HepG2 (cell line): ENCODE measurements around the gene PDGFA. TPM values are rescaled to one million over a fixed set of nuclear protein-coding genes. Genes with fewer than 3 reads are reported as not detected.

Experiments used
- GABPB1 ChIP-seq: IDR thresholded peaks from 2 replicates; pipeline ENCODE4 v1.6.1; 2016; ENCODE audit warnings: mild to moderate bottlenecking, missing genetic modification reagents, moderate library complexity, missing compliant biosample characterization
- HIVEP1 ChIP-seq: sonication (generic); formaldehyde crosslinking; IDR thresholded peaks from 2 replicates; pipeline ENCODE4 v1.4.0; 2020; ENCODE audit warnings: mild to moderate bottlenecking, missing genetic modification reagents
- JDP2 ChIP-seq: sonication (generic); formaldehyde crosslinking; IDR thresholded peaks from 2 replicates; pipeline ENCODE4 v1.8.1; 2022; ENCODE audit warnings: missing genetic modification reagents, borderline replicate concordance
- NR2C2 ChIP-seq: sonication (generic); formaldehyde crosslinking; IDR thresholded peaks from 2 replicates; pipeline ENCODE4 v1.4.0; 2020; ENCODE audit warnings: missing genetic modification reagents, mild to moderate bottlenecking, moderate library complexity, borderline replicate concordance
- REXO4 ChIP-seq: sonication (generic); formaldehyde crosslinking; IDR thresholded peaks from 2 replicates; pipeline ENCODE4 v1.8.0; 2022; ENCODE audit warnings: missing genetic modification reagents, mild to moderate bottlenecking, borderline replicate concordance
- RNF2 ChIP-seq: fragments of 450-650 bp; conservative IDR thresholded peaks from 2 replicates; pipeline ENCODE4 v1.6.1; 2016; ENCODE audit warnings: low read depth
- SP140L ChIP-seq: sonication (generic); formaldehyde crosslinking; IDR thresholded peaks from 2 replicates; pipeline ENCODE4 v1.4.0; 2020; ENCODE audit warnings: missing genetic modification reagents, borderline replicate concordance
- TGIF2 ChIP-seq: IDR thresholded peaks from 2 replicates; pipeline ENCODE4 v1.6.1; 2016; ENCODE audit warnings: control low read depth, missing compliant biosample characterization
- YEATS2 ChIP-seq: sonication (generic); formaldehyde crosslinking; IDR thresholded peaks from 2 replicates; pipeline ENCODE4 v1.4.0; 2020; ENCODE audit warnings: missing genetic modification reagents, borderline replicate concordance
- ZNF274 ChIP-seq: sonication (generic); formaldehyde crosslinking; IDR thresholded peaks from 2 replicates; pipeline ENCODE4 v1.5.1; 2020; ENCODE audit warnings: mild to moderate bottlenecking, missing genetic modification reagents
- ZNF496 ChIP-seq: sonication (generic); formaldehyde crosslinking; IDR thresholded peaks from 2 replicates; pipeline ENCODE4 v1.8.1; 2023; ENCODE audit warnings: mild to moderate bottlenecking, moderate library complexity, missing genetic modification reagents; ENCODE audit not compliant: insufficient replicate concordance
- ZNF597 ChIP-seq: sonication (generic); formaldehyde crosslinking; IDR thresholded peaks from 2 replicates; pipeline ENCODE4 v1.5.0; 2020; ENCODE audit warnings: missing genetic modification reagents
- ZNF704 ChIP-seq: sonication (generic); formaldehyde crosslinking; IDR thresholded peaks from 2 replicates; pipeline ENCODE4 v1.8.1; 2023; ENCODE audit warnings: mild to moderate bottlenecking, inconsistent platforms, moderate library complexity, missing genetic modification reagents, borderline replicate concordance
- ZNF746 ChIP-seq: sonication (generic); formaldehyde crosslinking; IDR thresholded peaks from 2 replicates; pipeline ENCODE4 v1.8.0; 2022; ENCODE audit warnings: mild to moderate bottlenecking, missing genetic modification reagents
- ZSCAN29 ChIP-seq: sonication (generic); formaldehyde crosslinking; conservative IDR thresholded peaks from 2 replicates; pipeline ENCODE4 v1.4.0; 2020; ENCODE audit warnings: mild to moderate bottlenecking, missing genetic modification reagents
- polyA plus RNA-seq, 8 experiments: library from polyadenylated mRNA; depleted of rRNA in 3 of 8; stranded (reverse) in 7 of 8; unstranded in 1 of 8; fragments of >200 nt; fragmentation: Illumina TruSeq in 4 of 8; extraction: Trizol in 4 of 8; gene quantifications; 2 replicates each; pipeline versions ENCODE4 v1.2.1 to v1.2.3, GENCODE V29; 2011 to 2016; ENCODE audit warnings: low read depth in 4 of 8, missing spikeins in 1 of 8, mixed read lengths in 1 of 8; ENCODE audit not compliant: insufficient read depth in 1 of 8
- total RNA-seq, 5 experiments: library from RNA; depleted of rRNA; stranded (reverse); fragments of >200 nt; fragmentation: Illumina TruSeq; extraction: Trizol; gene quantifications; 2 replicates each; pipeline ENCODE4 v1.2.3, GENCODE V29; 2016; ENCODE audit warnings: low read depth in 1 of 5
- TF ChIP-seq, protein P1 (sequence below): IDR thresholded peaks from 2 replicates; pipeline ENCODE4 v1.6.1; 2016
- TF ChIP-seq, protein P2 (sequence below): sonication (generic); formaldehyde crosslinking; conservative IDR thresholded peaks from 2 replicates; pipeline ENCODE4 v1.4.0; 2020; ENCODE audit warnings: mild to moderate bottlenecking, missing genetic modification reagents, moderate library complexity
- TF ChIP-seq, protein P3 (sequence below): sonication (generic); formaldehyde crosslinking; IDR thresholded peaks from 2 replicates; pipeline ENCODE4 v1.5.1; 2020; ENCODE audit warnings: mild to moderate bottlenecking, missing genetic modification reagents

Gene PDGFA
- total and polyA plus RNA-seq, 2 of the 13 experiments (the other 11 are each of a cell fraction or from before 2014, with no cell fraction given) = 1.5 to 3.4 TPM

GRCh38 chr7:552868-553635, 33.4 kb upstream of the PDGFA start (continued):
- TF ChIP-seq ZSCAN29 (0 out of 2 replicates have a peak, but pooled peaks have one; percentile 67), ZNF746 (CRISPR knock-in tag) (peak; percentile 78; the same call in 1 of the 2 replicates), REXO4 (no peak), SP140L (CRISPR knock-in tag) (no peak), JDP2 (CRISPR knock-in tag) (no peak), GABPB1 (CRISPR knock-in tag) (peak; percentile 55; the same call in 1 of the 2 replicates), ZNF274 (CRISPR knock-in tag) (no peak), NR2C2 (CRISPR knock-in tag) (peak; percentile 68), TGIF2 (CRISPR knock-in tag) (peak; percentile 68; the same call in 1 of the 2 replicates), ZNF597 (CRISPR knock-in tag) (no peak), RNF2 (0 out of 2 replicates have a peak, but pooled peaks have one; percentile 54), ZNF704 (CRISPR knock-in tag) (peak; percentile 36; the same call in 1 of the 2 replicates), YEATS2 (CRISPR knock-in tag) (peak; percentile 28; the same call in 1 of the 2 replicates), HIVEP1 (CRISPR knock-in tag) (peak; percentile 74; the same call in 1 of the 2 replicates), ZNF496 (CRISPR knock-in tag) (no peak)
- TF ChIP-seq, protein P1, sequence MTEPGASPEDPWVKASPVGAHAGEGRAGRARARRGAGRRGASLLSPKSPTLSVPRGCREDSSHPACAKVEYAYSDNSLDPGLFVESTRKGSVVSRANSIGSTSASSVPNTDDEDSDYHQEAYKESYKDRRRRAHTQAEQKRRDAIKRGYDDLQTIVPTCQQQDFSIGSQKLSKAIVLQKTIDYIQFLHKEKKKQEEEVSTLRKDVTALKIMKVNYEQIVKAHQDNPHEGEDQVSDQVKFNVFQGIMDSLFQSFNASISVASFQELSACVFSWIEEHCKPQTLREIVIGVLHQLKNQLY = peak; percentile 89
- TF ChIP-seq, protein P2, sequence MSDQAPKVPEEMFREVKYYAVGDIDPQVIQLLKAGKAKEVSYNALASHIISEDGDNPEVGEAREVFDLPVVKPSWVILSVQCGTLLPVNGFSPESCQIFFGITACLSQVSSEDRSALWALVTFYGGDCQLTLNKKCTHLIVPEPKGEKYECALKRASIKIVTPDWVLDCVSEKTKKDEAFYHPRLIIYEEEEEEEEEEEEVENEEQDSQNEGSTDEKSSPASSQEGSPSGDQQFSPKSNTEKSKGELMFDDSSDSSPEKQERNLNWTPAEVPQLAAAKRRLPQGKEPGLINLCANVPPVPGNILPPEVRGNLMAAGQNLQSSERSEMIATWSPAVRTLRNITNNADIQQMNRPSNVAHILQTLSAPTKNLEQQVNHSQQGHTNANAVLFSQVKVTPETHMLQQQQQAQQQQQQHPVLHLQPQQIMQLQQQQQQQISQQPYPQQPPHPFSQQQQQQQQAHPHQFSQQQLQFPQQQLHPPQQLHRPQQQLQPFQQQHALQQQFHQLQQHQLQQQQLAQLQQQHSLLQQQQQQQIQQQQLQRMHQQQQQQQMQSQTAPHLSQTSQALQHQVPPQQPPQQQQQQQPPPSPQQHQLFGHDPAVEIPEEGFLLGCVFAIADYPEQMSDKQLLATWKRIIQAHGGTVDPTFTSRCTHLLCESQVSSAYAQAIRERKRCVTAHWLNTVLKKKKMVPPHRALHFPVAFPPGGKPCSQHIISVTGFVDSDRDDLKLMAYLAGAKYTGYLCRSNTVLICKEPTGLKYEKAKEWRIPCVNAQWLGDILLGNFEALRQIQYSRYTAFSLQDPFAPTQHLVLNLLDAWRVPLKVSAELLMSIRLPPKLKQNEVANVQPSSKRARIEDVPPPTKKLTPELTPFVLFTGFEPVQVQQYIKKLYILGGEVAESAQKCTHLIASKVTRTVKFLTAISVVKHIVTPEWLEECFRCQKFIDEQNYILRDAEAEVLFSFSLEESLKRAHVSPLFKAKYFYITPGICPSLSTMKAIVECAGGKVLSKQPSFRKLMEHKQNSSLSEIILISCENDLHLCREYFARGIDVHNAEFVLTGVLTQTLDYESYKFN (CRISPR knock-in tag) = peak; percentile 85
- TF ChIP-seq, protein P3, sequence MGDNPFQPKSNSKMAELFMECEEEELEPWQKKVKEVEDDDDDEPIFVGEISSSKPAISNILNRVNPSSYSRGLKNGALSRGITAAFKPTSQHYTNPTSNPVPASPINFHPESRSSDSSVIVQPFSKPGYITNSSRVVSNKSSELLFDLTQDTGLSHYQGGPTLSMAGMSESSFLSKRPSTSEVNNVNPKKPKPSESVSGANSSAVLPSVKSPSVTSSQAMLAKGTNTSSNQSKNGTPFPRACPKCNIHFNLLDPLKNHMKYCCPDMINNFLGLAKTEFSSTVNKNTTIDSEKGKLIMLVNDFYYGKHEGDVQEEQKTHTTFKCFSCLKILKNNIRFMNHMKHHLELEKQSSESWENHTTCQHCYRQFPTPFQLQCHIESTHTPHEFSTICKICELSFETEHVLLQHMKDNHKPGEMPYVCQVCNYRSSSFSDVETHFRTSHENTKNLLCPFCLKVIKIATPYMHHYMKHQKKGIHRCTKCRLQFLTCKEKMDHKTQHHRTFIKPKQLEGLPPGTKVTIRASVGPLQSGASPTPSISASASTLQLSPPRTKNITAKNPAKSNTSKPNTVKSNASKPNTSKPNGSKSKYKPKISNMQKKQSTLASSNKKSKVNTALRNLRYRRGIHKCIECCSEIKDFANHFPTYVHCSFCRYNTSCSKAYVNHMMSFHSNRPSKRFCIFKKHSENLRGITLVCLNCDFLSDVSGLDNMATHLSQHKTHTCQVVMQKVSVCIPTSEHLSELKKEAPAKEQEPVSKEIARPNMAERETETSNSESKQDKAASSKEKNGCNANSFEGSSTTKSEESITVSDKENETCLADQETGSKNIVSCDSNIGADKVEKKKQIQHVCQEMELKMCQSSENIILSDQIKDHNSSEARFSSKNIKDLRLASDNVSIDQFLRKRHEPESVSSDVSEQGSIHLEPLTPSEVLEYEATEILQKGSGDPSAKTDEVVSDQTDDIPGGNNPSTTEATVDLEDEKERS (CRISPR knock-in tag) = 0 out of 2 replicates have a peak, but pooled peaks have one; percentile 14
